ENCODE results near the gene SRP68. TPM values are rescaled to one million over a fixed set of nuclear protein-coding genes. Genes with fewer than 3 reads are reported as not detected.

The SRP68 gene
- total RNA-seq, 1 experiment from 2014 or later = 29.3 TPM

DNA sequence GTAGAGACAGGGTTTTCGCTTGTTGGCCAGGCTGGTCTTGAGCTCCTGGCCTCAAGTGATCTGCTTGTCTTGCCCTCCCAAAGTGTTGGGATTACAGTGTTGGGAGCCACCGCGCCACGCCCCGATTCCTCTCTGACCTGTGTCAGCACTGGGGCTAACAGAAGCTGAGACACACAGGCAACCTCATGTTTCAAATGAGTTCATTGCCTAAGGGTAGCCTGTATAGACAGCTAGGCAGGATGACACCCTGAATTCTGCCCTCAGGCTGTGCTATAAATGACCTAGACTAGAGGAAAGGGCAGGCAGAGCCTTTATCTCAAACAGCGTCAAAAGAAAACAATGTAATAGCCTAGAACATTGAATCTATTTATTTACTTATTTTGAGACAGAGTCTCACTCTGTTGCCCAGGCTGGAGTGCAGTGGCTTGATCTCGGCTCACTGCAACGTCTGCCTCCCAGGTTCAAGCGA, 74.0 kb downstream of the SRP68 start:
- no peak for DNase-seq (ENCODE audit: low read depth)

DNA sequence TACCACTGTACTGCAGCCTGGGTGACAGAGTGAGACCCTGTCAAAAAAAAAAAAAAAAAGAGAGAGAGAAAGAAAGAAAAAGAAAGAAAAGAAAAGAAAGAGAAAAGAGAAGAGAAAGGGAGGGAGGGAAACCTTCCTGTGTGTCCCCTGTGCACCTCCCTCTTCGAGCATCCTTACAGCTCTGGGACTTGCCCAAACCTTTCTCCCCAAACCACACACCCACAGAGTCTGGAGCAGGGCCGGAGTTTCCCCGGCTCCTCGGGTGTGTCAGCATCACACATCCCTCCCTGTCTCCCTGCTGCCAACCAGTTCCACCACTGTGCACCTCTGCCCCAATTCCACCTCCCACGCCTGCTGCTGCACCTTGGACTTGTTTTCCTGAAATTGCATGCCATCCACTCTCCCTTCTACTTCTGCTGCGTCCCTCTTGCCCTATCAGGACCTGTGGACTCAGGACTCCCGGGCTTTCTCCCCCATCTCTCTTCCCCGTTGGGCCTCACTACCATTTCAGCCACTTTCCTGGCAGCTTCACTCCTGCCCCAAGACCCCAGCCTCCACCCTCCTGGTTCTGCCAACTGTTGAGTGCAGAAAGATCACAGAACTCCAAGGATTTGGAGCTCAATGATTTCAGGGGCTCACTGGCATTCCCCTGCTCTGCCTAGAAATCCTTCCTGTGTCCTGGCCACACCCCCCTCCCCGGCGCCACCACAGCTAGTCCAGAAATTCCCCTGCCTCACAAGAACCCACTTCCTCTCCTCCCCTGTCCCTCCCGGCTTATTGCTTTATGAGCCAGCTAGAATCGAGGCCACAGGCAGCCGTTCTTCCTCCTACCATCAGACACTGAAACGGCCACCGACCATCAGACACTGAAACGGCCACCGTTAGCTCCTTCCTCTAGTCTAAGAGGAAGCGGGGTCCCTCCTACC, 75.4 kb downstream of the SRP68 start:
- no peak for DNase-seq (ENCODE audit: low read depth)

DNA sequence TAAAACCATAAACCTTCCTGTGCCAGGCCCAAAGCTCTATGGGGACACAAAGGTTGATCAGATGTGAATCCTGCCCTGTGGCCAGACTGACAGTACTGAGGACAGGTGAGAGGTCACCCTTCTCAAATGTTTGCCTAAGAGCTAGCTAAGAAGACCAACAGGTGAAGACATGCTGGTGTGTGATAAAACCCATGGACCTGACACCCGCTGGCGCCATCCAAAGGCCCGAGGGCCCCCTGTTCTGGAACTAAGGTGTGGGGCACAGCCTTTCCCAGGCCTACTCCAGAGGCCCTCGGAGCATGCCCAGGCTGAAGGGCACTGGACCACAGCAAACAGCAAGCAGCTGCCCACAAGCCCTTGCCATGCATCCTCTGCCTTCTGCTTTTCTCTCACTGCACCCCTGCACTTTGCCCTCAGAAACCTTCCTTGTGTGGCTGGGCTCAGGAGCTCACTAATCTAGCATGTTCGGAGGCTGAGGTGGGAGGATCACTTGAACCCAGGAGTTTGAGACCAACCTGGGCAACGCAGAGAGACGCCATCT, 76.9 kb downstream of the SRP68 start:
- no peak for DNase-seq (ENCODE audit: low read depth)

DNA sequence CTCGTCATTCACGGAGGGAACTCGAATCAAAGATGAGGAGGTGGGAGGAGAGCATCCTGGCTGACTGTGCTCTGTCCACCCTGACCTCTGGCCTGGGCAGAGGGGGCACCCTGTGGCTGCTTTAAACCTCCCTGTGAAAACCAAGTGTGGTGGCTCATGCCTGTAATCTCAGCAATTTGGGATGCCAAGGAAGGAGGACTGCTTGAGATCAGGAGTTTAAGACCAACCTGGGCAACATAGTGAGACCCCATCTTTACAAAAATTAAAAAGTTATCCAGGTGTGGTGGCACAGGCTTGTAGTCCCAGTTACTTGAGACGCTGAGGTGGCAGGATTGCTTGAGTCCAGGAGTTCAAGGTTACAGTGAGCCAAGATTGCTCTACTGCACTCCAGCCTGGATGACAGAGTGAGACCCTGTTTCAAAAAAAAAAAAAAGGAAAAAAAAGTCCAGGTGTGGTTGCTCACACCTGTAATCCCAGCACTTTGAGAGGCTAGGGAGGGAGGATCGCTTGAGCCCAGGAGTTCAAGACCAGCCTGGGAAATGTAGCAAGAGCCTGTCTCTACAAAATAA, 77.4 kb downstream of the SRP68 start:
- DNase-seq (ENCODE audit: low read depth) = no peak

DNA sequence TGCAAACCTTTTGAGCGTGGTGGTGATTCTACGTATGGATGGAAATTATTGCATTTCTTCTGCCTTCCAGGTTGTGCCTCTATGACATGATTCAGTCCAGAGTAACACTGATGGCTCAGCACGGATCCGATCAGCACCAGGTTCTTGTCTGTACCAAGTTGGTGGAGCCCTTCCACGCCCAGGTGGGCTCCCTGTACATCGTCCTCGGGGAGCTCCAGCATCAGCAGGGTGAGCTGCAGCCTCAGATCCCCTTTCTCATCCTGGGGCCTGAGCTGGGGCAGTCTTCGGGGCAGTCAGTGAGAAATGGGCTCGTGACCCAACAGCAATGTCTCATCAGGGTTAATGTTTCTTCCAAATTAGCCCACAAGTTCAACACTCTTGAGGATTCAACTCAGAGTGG, 80.9 kb downstream of the SRP68 start:
- no peak for DNase-seq (ENCODE audit: low read depth)

Other genes starting within 250 kb of the SRP68 start
- gene UNC13D, start 228.1 kb downstream of the SRP68 start, total RNA-seq (2014; rRNA removed) = 0.69 and 0.71 TPM in 2 replicates
- gene WBP2, start 217.2 kb downstream of the SRP68 start, total RNA-seq (2014; rRNA removed) = 27.6 and 33.3 TPM in 2 replicates
- 11.8 and 11.9 TPM in 2 replicates for gene TRIM47, start 193.9 kb downstream of the SRP68 start, total RNA-seq (2014; rRNA removed)
- gene TRIM65, start 175.6 kb downstream of the SRP68 start, total RNA-seq (2014; rRNA removed) = 29.6 and 32.5 TPM in 2 replicates
- gene MRPL38, start 167.6 kb downstream of the SRP68 start, total RNA-seq (2014; rRNA removed) = 28.7 and 37.1 TPM in 2 replicates
- gene FBF1, start 131.5 kb downstream of the SRP68 start, total RNA-seq (2014; rRNA removed) = 19.7 and 20.7 TPM in 2 replicates
- gene ACOX1, start 93.4 kb downstream of the SRP68 start, total RNA-seq (2014; rRNA removed) = 30.5 and 36.2 TPM in 2 replicates
- gene TEN1, start 93.3 kb downstream of the SRP68 start, total RNA-seq (2014; rRNA removed) = 16.7 and 18.5 TPM in 2 replicates
- 2.9 and 3.8 TPM in 2 replicates for gene CDK3, start 71.7 kb downstream of the SRP68 start, total RNA-seq (2014; rRNA removed)
- not detected in 2 replicates for gene EVPL, start 45.2 kb downstream of the SRP68 start, total RNA-seq (2014; rRNA removed)
- gene GALR2, start 2.3 kb upstream of the SRP68 start, total RNA-seq (2014; rRNA removed) = 0.13 TPM in 1 of 2 replicates, not detected in the other
- gene ZACN, start 6.7 kb upstream of the SRP68 start, total RNA-seq (2014; rRNA removed) = not detected in 2 replicates
- gene EXOC7, start 31.3 kb upstream of the SRP68 start, total RNA-seq (2014; rRNA removed) = 83.5 and 83.7 TPM in 2 replicates
- 0.26 TPM in 1 of 2 replicates, not detected in the other for gene FOXJ1, start 68.7 kb upstream of the SRP68 start, total RNA-seq (2014; rRNA removed)
- 2.8 and 3.0 TPM in 2 replicates for gene RNF157, start 168.0 kb upstream of the SRP68 start, total RNA-seq (2014; rRNA removed)
- gene UBALD2, start 192.8 kb upstream of the SRP68 start, total RNA-seq (2014; rRNA removed) = 8.7 and 9.0 TPM in 2 replicates
- gene QRICH2, start 235.8 kb upstream of the SRP68 start, total RNA-seq (2014; rRNA removed) = 1.4 and 2.6 TPM in 2 replicates